ENCODE data around the gene AGO3. TPM values are rescaled to one million over a fixed set of nuclear protein-coding genes. Genes with fewer than 3 reads are reported as not detected.

Gene AGO3
- total RNA-seq, 2 donors from 2014 or later = 47.5 to 49.9 TPM

DNA sequence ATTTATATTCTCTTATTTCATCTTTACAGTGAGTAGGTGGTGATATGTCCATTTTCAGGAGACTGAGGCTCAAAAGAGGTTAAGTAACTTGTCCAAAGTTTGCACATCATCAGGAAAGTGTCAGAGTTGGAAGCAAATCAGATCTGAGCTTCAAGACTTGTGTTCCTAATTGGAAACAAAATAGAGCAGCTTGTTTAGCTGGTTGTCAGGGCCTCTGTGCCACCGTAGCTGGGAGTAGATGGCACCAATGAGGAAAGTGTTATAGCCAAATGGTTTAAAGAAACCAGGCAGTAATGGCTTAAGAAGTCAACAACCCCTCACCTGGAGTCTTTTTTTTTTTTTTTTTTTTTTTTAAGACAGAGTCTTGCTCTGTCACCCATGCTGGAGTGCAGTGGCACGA, 28.2 kb upstream of the AGO3 start:
- no peak overlapping the region for H3K4me3 ChIP-seq
- H3K4me1 ChIP-seq (ENCODE audit: control insufficient read depth in 1 of 2, low read depth in 2 of 2) = no peaks in the 10 kb centered on the region
- peaks cover 33% of the 10 kb centered on the region for H3K36me3 ChIP-seq
- DNase-seq (ENCODE audit: low spot score) = no peak
- H3K27me3 ChIP-seq (replicated peaks; ENCODE audit: insufficient read depth) = no peaks in the 10 kb centered on the region
- TF ChIP-seq, protein P1, sequence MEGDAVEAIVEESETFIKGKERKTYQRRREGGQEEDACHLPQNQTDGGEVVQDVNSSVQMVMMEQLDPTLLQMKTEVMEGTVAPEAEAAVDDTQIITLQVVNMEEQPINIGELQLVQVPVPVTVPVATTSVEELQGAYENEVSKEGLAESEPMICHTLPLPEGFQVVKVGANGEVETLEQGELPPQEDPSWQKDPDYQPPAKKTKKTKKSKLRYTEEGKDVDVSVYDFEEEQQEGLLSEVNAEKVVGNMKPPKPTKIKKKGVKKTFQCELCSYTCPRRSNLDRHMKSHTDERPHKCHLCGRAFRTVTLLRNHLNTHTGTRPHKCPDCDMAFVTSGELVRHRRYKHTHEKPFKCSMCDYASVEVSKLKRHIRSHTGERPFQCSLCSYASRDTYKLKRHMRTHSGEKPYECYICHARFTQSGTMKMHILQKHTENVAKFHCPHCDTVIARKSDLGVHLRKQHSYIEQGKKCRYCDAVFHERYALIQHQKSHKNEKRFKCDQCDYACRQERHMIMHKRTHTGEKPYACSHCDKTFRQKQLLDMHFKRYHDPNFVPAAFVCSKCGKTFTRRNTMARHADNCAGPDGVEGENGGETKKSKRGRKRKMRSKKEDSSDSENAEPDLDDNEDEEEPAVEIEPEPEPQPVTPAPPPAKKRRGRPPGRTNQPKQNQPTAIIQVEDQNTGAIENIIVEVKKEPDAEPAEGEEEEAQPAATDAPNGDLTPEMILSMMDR (IDR thresholded peaks at IDR 0.05) = no peak
- no peak for ATAC-seq (ENCODE audit: insufficient number of reproducible peaks, low FRiP score, low read depth)
- H3K27ac ChIP-seq = no peak overlapping the region
- no peaks in the 10 kb centered on the region for H3K9me3 ChIP-seq

DNA sequence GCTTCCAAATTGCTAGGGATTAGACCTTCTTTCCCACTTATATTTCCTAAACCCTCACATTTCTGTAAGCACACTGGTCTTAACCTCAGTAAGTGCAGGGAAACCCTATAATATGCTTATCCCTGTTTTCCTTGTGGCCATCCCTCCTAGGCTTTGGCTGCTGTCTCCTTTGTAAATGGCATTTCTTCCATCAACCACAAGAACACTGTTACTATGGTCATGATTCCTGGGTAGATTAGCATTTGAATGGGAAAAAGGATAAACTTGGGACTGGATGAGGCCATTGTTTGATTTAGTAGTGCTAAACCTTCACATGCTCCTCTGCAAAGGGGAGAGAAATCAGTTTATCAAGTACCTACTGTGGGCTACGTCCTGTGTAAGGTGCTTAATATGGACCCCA, 16.2 kb upstream of the AGO3 start:
- H3K36me3 ChIP-seq = peaks cover 64% of the 10 kb centered on the region
- H3K9me3 ChIP-seq = no peaks in the 10 kb centered on the region
- no peak overlapping the region for H3K4me3 ChIP-seq
- no peaks in the 10 kb centered on the region for H3K27me3 ChIP-seq (replicated peaks; ENCODE audit: insufficient read depth)
- no peaks in the 10 kb centered on the region for H3K4me1 ChIP-seq (ENCODE audit: control insufficient read depth in 1 of 2, low read depth in 2 of 2)
- DNase-seq (ENCODE audit: low spot score) (no peak), ATAC-seq (ENCODE audit: insufficient number of reproducible peaks, low FRiP score, low read depth) (no peak)
- TF ChIP-seq, protein P1 (IDR thresholded peaks at IDR 0.05) = no peak
- no peak overlapping the region for H3K27ac ChIP-seq

DNA sequence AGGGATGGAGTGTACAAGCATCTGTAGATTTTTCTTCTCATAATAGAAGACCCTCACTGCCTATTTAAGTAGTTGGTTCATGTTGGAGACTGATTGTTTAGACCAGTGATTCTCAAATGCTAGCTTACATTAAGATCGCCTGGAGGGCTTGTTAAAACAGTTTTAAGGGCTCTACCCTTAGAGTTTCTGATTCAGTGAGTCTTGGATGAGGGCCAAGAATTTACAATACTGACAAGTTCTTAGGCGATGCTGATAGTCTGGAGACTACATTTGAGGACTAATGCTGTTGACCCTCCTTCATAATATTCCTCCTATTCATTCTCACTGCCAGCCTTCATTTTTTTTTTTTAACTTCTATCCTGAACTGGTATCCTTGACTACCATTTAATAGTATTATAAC, 15.2 kb upstream of the AGO3 start:
- H3K4me3 ChIP-seq = no peak overlapping the region
- TF ChIP-seq, protein P1 (IDR thresholded peaks at IDR 0.05) = no peak
- no peak for DNase-seq (ENCODE audit: low spot score)
- H3K4me1 ChIP-seq (ENCODE audit: control insufficient read depth in 1 of 2, low read depth in 2 of 2) = no peaks in the 10 kb centered on the region
- H3K27me3 ChIP-seq (replicated peaks; ENCODE audit: insufficient read depth) = no peaks in the 10 kb centered on the region
- peaks cover 59% of the 10 kb centered on the region for H3K36me3 ChIP-seq
- no peak overlapping the region for H3K27ac ChIP-seq
- no peak for ATAC-seq (ENCODE audit: insufficient number of reproducible peaks, low FRiP score, low read depth)
- no peaks in the 10 kb centered on the region for H3K9me3 ChIP-seq

DNA sequence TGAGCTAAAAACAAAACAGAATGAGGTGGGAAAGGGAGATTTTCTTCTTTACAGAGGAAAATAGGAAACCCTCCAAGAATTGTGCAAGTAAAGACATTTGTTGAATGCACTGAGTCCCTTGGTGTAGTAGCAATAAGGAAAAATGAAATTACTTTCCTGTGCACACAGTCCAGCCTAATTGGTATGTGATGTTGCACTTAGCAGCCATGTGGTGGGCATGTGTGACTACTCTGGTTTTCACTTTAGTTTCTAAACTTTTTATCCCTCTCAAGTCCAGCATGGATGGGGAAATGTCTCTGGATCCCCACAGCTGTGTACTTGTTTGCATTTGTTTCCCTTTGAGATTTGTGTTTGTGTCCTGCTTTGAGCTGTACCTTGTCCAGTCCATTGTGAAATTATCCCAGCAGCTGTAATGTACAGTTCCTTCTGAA, 7.1 kb upstream of the AGO3 start:
- H3K36me3 ChIP-seq = peaks cover 13% of the 10 kb centered on the region
- H3K27ac ChIP-seq = no peak overlapping the region
- no peak for ATAC-seq (ENCODE audit: insufficient number of reproducible peaks, low FRiP score, low read depth)
- TF ChIP-seq, protein P1 (IDR thresholded peaks at IDR 0.05) = no peak
- no peaks in the 10 kb centered on the region for H3K27me3 ChIP-seq (replicated peaks; ENCODE audit: insufficient read depth)
- H3K9me3 ChIP-seq = no peaks in the 10 kb centered on the region
- no peaks in the 10 kb centered on the region for H3K4me1 ChIP-seq (ENCODE audit: control insufficient read depth in 1 of 2, low read depth in 2 of 2)
- H3K4me3 ChIP-seq = no peak overlapping the region
- no peak for DNase-seq (ENCODE audit: low spot score)

DNA sequence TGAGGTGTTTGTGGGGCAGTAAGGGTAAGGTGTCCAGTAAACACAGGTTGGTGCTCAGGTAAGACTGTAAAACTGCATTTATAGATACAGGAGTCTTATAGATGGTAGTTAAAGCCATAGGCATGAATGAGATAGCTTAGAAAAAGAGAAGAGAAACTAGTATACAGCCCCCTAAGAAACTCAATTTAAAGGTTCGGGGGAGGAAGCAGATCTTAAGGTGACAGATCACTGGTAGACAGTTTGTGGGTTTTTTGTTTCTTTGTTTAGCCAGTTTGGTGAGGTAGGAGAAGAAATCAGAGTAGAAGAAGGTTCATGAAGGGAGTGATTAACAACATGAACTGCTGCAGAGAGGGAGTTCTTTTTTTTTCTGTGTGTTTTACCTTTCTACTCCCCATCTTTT, 6.1 kb upstream of the AGO3 start:
- Histone ChIP-seq H3K27ac (no peak overlapping the region), H3K36me3 (peaks cover 5% of the 10 kb centered on the region), H3K4me1 (ENCODE audit: control insufficient read depth in 1 of 2, low read depth in 2 of 2) (peaks cover 3 to 5% of the 10 kb centered on the region in 2 donors), H3K27me3 (replicated peaks; ENCODE audit: insufficient read depth) (no peaks in the 10 kb centered on the region), H3K9me3 (no peaks in the 10 kb centered on the region), H3K4me3 (no peak overlapping the region)
- ATAC-seq (ENCODE audit: insufficient number of reproducible peaks, low FRiP score, low read depth) (no peak), DNase-seq (ENCODE audit: low spot score) (no peak)
- TF ChIP-seq, protein P1 (IDR thresholded peaks at IDR 0.05) = no peak
